Muscle layer of colon (tissue), 2 donors: Measurements from ENCODE around the gene TM9SF4.

Experiments used
- H3K27ac ChIP-seq: one replicate; pipeline ENCODE4 v1.7.0; 2013; ENCODE audit warnings: low read depth, mild to moderate bottlenecking, low read length, moderate library complexity
- H3K27me3 ChIP-seq, 2 donors: one replicate each; pipeline ENCODE4 v1.7.0; 2013; ENCODE audit warnings: low read length in 2 of 2, mild to moderate bottlenecking in 2 of 2; ENCODE audit not compliant: insufficient read depth in 2 of 2, control insufficient read depth in 1 of 2
- H3K36me3 ChIP-seq: one replicate; pipeline ENCODE4 v1.7.0; 2013; ENCODE audit warnings: mild to moderate bottlenecking, low read length; ENCODE audit not compliant: insufficient read depth
- H3K4me1 ChIP-seq: one replicate; pipeline ENCODE4 v1.7.0; 2013; ENCODE audit warnings: mild to moderate bottlenecking, low read length; ENCODE audit not compliant: insufficient read depth
- H3K4me3 ChIP-seq, 2 donors: one replicate each; pipeline ENCODE4 v1.7.0; 2013; ENCODE audit warnings: low read length in 2 of 2, low read depth in 1 of 2, mild to moderate bottlenecking in 1 of 2, moderate library complexity in 1 of 2
- H3K9ac ChIP-seq: one replicate; pipeline ENCODE4 v1.7.0; 2013; ENCODE audit warnings: low read length
- H3K9me3 ChIP-seq: one replicate; pipeline ENCODE4 v1.7.0; 2013; ENCODE audit warnings: mild to moderate bottlenecking, low read length
- donor health status: abdominal sarcoma.
- donor health status: Adenocarcinoma of cecum.

The TM9SF4 gene

DNA sequence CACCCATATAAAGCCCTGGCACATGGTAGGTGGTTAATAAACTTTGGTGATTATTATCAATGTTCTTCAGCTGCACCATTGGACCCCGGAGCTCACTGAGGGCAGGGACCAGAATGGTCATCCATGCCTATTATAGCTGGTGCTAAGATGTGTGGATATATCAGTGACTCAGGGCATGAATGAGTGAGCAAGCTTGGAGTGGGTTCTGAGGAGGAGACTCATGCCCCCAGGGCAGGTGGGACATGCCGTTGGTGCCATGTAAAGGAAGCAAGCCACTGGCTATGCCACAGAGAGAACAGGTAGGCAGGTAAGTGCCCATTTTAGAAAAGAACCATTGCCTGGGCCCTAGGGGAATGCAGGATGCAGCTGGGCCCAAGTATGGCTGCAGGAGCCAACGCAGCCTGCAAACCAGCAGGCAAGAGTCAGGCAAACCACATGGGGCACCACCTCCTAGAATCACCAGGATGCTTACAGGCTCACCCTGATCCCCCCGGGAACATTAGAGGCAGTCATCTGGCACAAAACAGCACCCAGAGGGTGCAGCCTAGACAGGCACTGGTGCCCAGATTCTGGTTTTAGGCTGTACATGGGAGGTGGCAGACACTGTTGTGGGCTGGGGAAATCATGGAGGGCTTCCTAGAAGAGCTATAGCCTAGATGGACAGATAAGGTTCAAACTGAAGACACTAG lies 74.6 kb downstream of the TM9SF4 start:
- Histone ChIP-seq H3K9ac (no peak overlapping the region), H3K36me3 (no peaks in the 10 kb centered on the region), H3K4me3 (no peak overlapping the region), H3K27me3 (no peaks in the 10 kb centered on the region), H3K9me3 (no peaks in the 10 kb centered on the region), H3K27ac (no peak overlapping the region), H3K4me1 (peaks cover 15% of the 10 kb centered on the region)

DNA sequence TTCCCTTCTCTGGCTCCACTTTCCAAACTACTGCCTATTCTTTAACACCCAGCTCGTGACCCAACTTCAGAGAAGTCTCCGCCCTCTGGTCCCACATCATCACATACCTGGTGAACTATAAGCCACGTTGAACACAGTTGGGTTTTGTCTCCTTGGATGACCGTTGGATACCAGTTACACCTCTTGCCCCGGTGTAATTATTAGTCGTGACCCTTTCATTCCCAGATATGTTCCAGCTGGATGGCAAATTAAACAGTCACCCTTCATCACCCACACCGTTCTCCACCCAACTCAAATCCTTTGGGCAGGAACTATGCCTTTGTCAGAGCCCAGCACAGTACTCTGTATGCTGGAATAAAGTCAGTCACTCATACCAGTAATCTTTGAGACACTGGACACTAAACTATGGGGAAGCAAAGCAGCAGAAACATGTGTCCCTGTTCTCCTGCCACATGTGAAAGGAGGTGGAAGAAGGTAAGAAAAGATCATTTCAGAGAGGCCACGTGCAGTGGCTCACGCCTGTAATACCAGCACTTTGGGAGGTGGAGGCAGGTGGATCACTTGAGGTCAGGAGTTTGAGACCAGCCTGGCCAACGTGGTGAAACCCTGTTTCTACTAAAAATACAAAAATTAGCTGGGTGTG lies 75.6 kb downstream of the TM9SF4 start:
- H3K36me3 ChIP-seq: no peaks in the 10 kb centered on the region
- no peak overlapping the region for H3K9ac ChIP-seq
- no peaks in the 10 kb centered on the region for H3K9me3 ChIP-seq
- no peaks in the 10 kb centered on the region for H3K27me3 ChIP-seq
- no peak overlapping the region for H3K27ac ChIP-seq
- peaks cover 20% of the 10 kb centered on the region for H3K4me1 ChIP-seq
- no peak overlapping the region for H3K4me3 ChIP-seq

DNA sequence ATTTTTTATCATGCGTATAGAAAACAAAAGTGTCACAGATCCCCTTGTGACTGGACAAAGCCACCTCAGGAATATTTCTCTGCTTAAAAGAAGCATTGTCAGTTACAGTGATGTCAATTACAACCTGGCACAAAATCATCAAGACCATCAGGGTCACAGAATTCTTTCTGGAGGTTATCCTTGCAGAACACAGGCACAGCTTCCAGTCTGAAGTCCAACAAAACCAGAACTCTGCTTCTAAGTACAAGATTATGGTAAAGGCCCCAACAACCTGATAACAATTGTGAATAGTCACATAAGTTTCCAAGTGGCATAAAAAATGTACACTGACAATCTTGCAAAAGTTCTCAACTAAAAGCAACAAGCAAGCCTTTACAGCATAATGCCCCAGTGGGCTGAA lies 77.0 kb downstream of the TM9SF4 start:
- no peak overlapping the region for H3K9ac ChIP-seq
- no peaks in the 10 kb centered on the region for H3K9me3 ChIP-seq
- no peak overlapping the region for H3K4me3 ChIP-seq
- no peaks in the 10 kb centered on the region for H3K36me3 ChIP-seq
- H3K27me3 ChIP-seq: no peaks in the 10 kb centered on the region
- no peak overlapping the region for H3K27ac ChIP-seq
- H3K4me1 ChIP-seq: peaks cover 20% of the 10 kb centered on the region

DNA sequence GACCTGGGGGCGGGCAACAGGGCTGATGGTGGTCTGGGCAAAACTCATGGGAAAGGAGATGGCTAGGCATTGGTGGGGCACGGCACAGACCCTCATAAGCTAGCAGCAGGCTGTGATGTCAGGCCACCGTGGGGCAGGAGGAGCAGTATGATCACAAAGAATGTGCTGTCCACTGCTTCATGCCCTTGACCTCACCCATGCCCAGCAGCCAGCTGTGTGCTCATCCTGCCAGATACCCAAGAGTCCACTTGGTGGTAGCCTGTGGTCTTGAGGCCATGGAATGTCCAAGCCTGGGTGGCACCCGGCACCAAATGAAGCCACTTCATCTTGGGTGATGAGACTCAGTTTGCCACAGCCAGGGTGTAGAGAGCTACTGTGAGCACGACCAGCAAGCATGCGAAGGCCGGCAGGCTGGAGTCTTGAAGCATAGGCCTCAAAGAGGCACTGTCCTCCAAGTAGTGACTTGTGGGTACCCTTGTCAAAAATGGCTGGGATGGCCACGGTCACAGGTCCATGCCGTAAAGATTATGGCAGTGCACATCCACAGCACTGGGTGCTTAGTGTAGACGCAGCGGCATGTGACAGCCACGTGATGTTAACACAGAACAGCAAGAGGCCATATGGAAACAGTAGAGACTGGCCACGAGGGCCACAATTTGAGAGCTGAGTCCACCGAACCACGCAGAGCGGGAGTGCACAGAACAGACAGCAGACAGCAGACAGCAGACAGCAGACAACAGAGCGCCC lies 79.0 kb downstream of the TM9SF4 start:
- Histone ChIP-seq H3K9ac (no peak overlapping the region), H3K27me3 (no peaks in the 10 kb centered on the region), H3K4me1 (peaks cover 20% of the 10 kb centered on the region), H3K27ac (peak overlapping the region; percentile 61), H3K4me3 (peak overlapping the region; percentile 2 to 79), H3K36me3 (no peaks in the 10 kb centered on the region), H3K9me3 (no peaks in the 10 kb centered on the region)

DNA sequence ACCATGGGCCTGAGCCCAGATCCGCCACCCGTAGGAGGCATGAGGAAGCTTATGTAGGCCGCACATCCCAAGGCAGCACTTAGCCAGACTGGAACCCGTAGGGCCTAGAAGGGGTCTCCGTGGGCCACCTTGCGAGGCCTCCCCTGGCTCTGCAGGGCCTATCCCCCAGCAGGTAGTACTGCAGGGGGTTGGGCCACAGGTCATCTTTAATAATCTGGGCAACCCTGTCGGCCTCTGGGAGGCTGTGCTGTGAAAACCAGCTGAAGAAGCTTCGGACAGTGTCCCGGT lies 79.6 kb downstream of the TM9SF4 start:
- H3K36me3 ChIP-seq: no peaks in the 10 kb centered on the region
- H3K27ac ChIP-seq: peak overlapping the region; percentile 61
- no peaks in the 10 kb centered on the region for H3K27me3 ChIP-seq
- no peaks in the 10 kb centered on the region for H3K9me3 ChIP-seq
- peaks cover 20% of the 10 kb centered on the region for H3K4me1 ChIP-seq
- peak overlapping the region in 1 of 2 donors; percentile 79 for H3K4me3 ChIP-seq
- H3K9ac ChIP-seq: no peak overlapping the region

DNA sequence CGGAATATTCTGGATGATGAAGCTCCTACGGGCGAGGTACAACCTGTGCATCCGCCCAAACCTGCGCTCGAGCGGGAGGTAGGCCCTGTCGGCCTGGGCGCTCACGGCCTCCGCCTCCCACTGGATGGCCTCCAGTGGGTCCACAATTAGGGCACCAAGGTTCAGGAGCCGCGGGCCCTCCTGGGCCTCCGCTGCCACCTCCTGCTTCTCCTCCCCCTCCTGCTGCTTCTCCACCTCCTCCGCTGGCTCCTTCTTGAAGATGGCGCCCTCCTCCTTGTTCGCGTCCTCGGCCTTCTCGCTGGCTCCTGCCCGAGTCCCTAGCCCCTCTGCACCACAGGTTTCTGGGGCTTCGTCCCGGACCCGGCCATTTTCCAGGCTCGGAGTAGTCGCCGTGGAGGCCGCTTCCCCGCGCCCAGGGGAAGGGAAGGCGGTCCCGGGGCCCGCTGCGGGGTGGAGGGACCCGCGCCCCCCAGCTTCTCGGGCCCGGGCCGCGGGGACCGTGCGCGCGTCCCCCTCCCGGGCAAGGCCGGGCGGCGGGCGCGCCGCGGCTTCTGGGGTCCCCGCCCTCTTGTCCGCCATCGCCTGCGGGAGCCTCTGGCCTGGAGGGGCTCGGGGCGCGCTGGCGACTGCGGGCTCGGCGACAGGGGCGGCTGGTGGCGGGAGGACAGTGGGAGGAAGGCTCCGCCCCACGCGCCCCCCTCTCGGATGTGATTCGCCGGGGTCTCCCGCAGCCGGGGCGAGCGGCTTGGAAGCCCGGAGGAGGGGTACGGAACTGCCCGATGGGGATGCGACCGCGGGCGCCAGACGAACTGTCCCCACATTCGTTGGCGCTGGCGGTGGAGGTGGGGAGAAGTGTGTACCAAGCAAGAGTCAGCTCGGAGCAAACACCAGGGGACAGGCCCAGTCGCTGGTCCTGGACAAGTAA lies 80.4 kb downstream of the TM9SF4 start:
- peak overlapping the region; percentile 56 for H3K9ac ChIP-seq
- peaks cover under 1% of the 10 kb centered on the region for H3K36me3 ChIP-seq
- H3K4me3 ChIP-seq: peak overlapping the region; percentile 58 to 79
- H3K27ac ChIP-seq: peak overlapping the region; percentile 61
- H3K9me3 ChIP-seq: no peaks in the 10 kb centered on the region
- peaks cover 20% of the 10 kb centered on the region for H3K4me1 ChIP-seq
- H3K27me3 ChIP-seq: no peaks in the 10 kb centered on the region

DNA sequence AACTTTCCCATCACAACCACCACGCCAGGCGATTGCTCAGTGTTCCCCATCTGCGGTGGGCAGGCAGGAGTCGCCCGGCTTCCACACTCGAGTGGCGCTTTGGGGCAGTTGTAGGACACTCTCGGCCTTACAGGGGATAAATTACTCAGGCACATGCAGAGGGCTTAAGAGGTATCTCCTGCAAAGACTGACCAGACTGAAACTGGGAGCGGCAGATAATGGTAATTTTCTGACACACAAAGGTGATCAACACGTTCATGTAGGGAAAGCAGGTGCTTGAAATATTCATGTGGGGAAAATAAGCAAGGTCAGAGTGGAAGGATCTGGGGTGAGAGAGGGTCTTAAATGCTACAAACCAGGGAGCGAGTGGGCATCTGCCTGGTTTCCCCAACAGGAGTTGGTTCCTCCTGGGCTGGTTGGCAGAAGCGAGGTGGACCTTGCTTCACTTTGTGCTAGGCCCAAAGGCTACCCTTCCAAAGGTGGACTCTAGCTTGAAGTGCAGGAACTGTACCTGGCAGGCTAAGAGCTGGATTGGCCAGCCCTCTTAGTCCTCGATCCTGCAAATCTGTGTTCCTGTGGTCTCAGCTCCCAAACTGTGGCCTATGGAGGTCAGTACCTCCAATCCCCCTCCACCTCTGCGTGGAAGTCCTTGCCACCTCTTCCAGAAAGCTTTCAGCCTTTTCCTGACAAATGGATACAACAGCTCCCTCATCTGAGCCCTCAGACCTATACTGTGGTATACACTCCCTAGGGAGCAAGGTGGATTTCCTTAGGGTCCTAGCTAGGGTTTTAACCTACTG lies 81.3 kb downstream of the TM9SF4 start:
- H3K27me3 ChIP-seq: no peaks in the 10 kb centered on the region
- peak overlapping the region; percentile 58 to 79 for H3K4me3 ChIP-seq
- peaks cover 9% of the 10 kb centered on the region for H3K36me3 ChIP-seq
- peak overlapping the region; percentile 61 for H3K27ac ChIP-seq
- peaks cover 20% of the 10 kb centered on the region for H3K4me1 ChIP-seq
- peak overlapping the region; percentile 56 for H3K9ac ChIP-seq
- no peaks in the 10 kb centered on the region for H3K9me3 ChIP-seq

DNA sequence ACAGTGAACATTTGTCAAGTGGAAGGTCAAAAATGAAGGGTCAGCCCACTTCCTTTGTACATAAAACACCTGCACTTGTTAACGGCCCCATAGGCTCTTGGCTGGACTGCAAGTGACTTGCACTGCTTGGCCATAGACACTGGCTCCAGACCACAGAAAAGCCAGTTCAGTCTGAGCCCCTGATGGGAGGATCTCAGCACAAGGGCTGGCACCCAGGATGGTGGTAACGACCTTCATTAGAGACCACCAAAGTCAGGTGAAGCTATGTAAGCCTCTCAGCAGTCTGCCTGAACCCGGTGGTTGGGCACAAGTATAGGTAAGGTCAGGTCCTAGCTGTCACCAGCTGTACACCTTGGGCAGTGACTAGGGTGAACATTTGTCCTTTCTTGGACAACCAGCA lies 81.9 kb downstream of the TM9SF4 start:
- no peak overlapping the region for H3K9ac ChIP-seq
- H3K36me3 ChIP-seq: peaks cover 10% of the 10 kb centered on the region
- no peak overlapping the region for H3K4me3 ChIP-seq
- no peaks in the 10 kb centered on the region for H3K27me3 ChIP-seq
- no peaks in the 10 kb centered on the region for H3K9me3 ChIP-seq
- peaks cover 20% of the 10 kb centered on the region for H3K4me1 ChIP-seq
- no peak overlapping the region for H3K27ac ChIP-seq

DNA sequence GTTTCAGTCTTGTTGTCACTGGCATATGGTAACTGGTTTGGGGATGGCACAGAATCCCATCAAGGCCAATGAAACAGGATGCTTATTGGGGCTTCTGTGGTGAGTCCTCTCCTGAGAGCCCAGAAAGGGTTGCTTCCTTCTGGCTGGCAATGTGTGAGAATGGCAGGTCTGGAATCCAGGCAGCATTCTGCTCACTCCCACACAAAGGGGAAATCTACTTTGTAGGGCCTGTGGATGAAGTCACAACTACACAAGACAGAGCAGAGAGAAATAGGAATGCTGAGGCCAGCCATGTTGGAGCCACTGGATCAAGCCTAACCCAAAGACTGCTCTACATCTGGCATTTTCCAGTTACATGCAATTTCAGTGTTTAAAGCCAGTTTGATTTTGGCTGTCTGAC lies 82.4 kb downstream of the TM9SF4 start:
- Histone ChIP-seq H3K27ac (no peak overlapping the region), H3K9ac (no peak overlapping the region), H3K36me3 (peaks cover 10% of the 10 kb centered on the region), H3K27me3 (no peaks in the 10 kb centered on the region), H3K4me1 (peaks cover 20% of the 10 kb centered on the region), H3K9me3 (no peaks in the 10 kb centered on the region), H3K4me3 (no peak overlapping the region)

DNA sequence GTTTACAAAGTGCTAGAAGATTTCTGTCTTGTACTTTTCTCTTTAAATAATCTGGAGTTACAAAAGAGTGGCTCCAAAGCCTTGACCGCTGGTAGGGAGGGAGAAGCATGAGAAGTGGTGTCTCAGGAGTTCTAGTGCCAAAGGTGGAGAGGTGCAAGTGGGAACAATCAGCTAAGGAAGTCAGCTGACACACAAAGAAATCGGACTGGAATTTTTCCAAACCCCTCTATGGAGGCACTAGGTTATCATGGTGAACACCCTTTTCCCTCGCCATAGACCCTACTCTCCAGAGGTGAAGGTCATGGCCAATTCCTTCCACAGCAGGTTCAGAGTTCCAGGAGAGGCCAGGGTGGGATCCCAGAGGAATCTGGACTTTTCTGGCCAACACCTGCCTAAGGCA lies 83.2 kb downstream of the TM9SF4 start:
- Histone ChIP-seq H3K27ac (no peak overlapping the region), H3K27me3 (no peaks in the 10 kb centered on the region), H3K36me3 (peaks cover 10% of the 10 kb centered on the region), H3K4me3 (no peak overlapping the region), H3K4me1 (peaks cover 19% of the 10 kb centered on the region), H3K9me3 (no peaks in the 10 kb centered on the region), H3K9ac (no peak overlapping the region)
